GM13977 (cell line): ENCODE results near the gene LIMA1.
"Not testable (repeated sequence)": the region's sequence is repeated elsewhere in the genome, so short reads cannot be mapped to it uniquely, and the experiment has no call there.

Experiments
- DNase-seq: peaks from one replicate; pipeline ENCODE4 v3.0.0; 2012; ENCODE audit warnings: low spot score
- in situ Hi-C: fragments of 300-500 bp; cut with MboI; formaldehyde crosslinking; loops from one replicate; pipeline ENCODE4 v1.12.0; 2022; ENCODE audit warnings: low sequenced_read_pairs, low pct_unique_long_range_greater_than_20kb, mixed read lengths, inconsistent platforms; ENCODE audit not compliant: unreplicated experiment
- TF ChIP-seq, protein P1 (sequence below): IDR thresholded peaks from 2 replicates; pipeline ENCODE4 v1.5.1; 2012; ENCODE audit warnings: mild to moderate bottlenecking, control low read depth; ENCODE audit not compliant: insufficient read depth; ENCODE audit errors: extremely low read depth, missing control alignments

The LIMA1 gene

GRCh38 chr12:50285253-50285652 is 1.9 kb upstream of the LIMA1 start:
- no peak for DNase-seq
- in situ Hi-C loops, result no loop called here
- TF ChIP-seq, protein P1, sequence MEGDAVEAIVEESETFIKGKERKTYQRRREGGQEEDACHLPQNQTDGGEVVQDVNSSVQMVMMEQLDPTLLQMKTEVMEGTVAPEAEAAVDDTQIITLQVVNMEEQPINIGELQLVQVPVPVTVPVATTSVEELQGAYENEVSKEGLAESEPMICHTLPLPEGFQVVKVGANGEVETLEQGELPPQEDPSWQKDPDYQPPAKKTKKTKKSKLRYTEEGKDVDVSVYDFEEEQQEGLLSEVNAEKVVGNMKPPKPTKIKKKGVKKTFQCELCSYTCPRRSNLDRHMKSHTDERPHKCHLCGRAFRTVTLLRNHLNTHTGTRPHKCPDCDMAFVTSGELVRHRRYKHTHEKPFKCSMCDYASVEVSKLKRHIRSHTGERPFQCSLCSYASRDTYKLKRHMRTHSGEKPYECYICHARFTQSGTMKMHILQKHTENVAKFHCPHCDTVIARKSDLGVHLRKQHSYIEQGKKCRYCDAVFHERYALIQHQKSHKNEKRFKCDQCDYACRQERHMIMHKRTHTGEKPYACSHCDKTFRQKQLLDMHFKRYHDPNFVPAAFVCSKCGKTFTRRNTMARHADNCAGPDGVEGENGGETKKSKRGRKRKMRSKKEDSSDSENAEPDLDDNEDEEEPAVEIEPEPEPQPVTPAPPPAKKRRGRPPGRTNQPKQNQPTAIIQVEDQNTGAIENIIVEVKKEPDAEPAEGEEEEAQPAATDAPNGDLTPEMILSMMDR, result no peak

DNA sequence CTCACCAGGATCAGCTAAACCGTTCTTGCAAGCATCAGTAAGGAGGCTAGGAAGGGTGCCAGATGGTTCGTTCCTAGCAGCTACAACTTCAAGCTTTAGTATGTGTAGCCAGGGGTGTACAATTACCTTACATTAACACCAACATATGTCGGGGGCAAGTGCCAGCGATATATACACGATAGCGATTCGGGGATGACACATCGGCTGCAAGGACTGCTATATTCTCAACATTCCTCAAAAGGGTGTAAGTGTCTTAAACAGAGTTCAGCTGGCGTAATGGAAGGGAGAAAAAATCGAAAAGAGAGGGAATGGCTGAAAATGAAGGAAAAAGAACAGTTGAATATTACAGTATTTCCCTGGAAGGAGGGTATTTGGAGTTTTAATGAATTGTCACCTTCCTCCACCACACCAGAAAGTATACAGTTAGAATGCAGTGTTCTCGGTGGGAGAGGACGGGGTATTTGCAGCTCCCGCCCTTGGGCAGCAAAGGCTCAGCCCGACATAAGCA is 545 bp downstream of the LIMA1 start:
- TF ChIP-seq, protein P1, result no peak
- DNase-seq, result no peak
- in situ Hi-C loops, result no loop called here

- DNase-seq, result no peak
- TF ChIP-seq, protein P1, result no peak
- in situ Hi-C loops, result no loop called here
Observed at GRCh38 chr12:50279501-50279900, 3.8 kb downstream of the LIMA1 start.

- TF ChIP-seq, protein P1, result no peak
- DNase-seq, result no peak
- in situ Hi-C loops, result no loop called here
Observed at GRCh38 chr12:50276912-50277671, 6.2 kb downstream of the LIMA1 start.

- TF ChIP-seq, protein P1, result no peak
- no peak for DNase-seq
- in situ Hi-C loops, result no loop called here
Observed at GRCh38 chr12:50276068-50276467, 7.3 kb downstream of the LIMA1 start.

GRCh38 chr12:50275556-50275955 is 7.8 kb downstream of the LIMA1 start:
- TF ChIP-seq, protein P1, result no peak
- DNase-seq, result no peak
- in situ Hi-C loops, result no loop called here

DNA sequence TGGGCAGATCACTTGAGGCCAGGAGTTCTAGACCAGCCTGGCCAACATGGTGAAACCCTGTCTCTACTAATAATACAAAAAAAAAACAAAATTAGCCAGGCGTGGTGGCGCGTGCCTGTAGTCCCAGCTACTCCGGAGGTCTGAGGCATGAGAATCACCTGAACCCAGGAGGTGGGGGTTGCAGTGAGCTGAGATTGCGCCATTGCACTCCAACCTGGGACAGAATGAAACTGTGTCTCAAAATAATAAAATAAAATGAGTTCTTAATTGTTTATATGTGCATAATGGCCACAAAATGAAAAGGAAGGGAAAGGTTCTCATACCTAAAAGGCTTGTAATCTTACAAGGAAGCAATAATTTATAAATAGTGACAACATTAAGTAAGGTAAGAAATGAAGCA is 8.2 kb downstream of the LIMA1 start:
- DNase-seq, in situ Hi-C loops: not testable (repeated sequence)
